ENCODE results near the gene CLNK.

Gene CLNK

DNA sequence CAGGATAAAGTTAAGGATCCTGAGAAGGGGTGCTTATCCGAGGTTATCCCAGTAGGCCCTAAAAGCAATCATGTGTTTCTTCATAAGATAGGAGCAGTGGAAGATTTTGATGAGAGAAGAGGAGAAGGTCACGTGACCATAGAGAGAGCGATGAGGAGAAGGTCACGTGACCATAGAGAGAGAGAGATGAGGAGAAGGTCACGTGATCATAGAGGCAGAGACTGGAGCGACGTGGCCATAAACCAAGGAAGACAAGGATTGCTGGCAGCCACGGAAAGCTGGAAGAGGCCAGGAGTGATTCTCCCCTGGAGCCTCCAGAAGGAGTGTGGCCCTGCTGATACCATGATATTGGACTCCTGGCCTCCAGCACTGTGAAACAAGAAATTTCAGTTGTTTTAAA, 188.9 kb downstream of the CLNK start:
- TF ChIP-seq, protein P1, sequence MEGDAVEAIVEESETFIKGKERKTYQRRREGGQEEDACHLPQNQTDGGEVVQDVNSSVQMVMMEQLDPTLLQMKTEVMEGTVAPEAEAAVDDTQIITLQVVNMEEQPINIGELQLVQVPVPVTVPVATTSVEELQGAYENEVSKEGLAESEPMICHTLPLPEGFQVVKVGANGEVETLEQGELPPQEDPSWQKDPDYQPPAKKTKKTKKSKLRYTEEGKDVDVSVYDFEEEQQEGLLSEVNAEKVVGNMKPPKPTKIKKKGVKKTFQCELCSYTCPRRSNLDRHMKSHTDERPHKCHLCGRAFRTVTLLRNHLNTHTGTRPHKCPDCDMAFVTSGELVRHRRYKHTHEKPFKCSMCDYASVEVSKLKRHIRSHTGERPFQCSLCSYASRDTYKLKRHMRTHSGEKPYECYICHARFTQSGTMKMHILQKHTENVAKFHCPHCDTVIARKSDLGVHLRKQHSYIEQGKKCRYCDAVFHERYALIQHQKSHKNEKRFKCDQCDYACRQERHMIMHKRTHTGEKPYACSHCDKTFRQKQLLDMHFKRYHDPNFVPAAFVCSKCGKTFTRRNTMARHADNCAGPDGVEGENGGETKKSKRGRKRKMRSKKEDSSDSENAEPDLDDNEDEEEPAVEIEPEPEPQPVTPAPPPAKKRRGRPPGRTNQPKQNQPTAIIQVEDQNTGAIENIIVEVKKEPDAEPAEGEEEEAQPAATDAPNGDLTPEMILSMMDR (conservative IDR thresholded peaks at IDR 0.05) = no peak
- H3K27ac ChIP-seq = no peak overlapping the region

DNA sequence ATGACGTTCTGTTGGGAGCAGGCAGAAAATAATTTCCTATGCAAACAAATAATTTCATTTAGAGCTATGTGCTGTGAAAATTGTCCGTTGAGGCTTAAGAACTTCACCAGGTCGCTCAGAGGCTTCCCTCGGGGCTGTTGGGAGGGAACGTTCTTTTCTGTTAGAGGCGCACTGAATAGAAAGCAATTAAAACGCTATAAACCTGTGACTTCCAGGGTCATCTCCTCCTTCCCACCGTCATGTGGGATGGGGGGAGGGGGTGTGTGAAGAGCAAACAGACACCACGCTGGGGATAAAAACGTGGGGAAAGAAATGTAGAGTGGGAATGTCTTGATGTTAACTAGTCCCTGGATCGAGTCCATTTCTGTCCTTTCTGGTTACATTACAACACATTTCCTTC, 192.1 kb downstream of the CLNK start:
- no peak overlapping the region for H3K27ac ChIP-seq
- TF ChIP-seq, protein P1 (conservative IDR thresholded peaks at IDR 0.05) = no peak

DNA sequence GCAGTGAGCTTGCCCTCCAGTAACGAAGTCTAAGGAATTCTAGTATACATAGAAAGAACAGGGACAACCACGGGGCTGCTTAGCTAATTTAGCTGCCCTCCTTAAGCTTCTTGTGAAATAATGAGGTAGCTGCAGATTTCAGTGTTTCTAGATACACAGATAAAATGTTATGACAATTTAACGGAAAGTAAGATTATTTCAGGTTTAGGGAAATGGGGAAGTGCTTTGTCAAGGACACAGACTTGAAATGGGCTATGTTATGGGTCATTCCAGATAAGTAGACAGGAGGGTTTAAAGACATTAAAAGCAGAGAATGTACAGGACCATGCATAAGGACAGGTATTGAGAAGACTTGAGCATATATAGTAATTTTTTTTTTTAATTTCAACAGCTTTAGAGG, 193.2 kb downstream of the CLNK start:
- H3K27ac ChIP-seq = no peak overlapping the region
- TF ChIP-seq, protein P1 (conservative IDR thresholded peaks at IDR 0.05) = no peak

DNA sequence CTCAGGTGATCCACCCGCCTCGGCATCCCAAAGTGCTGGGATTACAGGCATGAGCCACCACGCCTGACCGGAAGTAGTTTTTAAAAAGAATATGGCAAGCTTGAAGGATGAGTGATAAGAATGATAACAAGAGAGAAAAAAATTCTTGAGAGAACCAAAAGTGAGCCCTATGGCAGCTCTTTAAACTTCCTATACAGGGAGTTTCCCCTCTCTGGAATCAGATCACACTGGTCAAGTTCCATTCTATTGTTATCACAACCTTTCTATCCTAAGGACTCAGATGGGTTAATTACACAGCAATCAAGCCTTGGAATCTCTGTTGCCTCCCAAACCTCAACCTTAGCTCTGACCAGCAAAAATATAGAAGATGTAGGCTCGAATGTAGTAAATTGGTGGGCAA, 193.6 kb downstream of the CLNK start:
- TF ChIP-seq, protein P1 (conservative IDR thresholded peaks at IDR 0.05) = no peak
- H3K27ac ChIP-seq = no peak overlapping the region

DNA sequence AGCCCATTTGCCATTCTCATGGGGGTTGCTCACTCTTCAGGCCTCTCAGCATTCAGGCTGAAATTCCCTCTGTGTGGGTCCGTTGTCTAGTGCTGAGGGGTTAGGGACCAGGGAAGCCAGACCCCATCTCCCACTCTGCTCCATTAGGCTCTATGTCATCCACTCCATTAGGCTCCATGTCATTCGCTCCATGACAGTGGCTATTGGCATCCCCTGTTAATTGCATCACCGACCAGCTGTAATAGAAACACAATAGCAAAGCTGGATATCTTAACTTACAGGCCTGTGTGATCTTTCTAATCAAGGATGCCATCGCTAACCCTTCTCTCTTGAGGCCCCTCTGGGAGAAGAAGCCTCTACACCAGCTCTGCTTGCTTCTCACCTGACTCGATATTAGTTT, 201.7 kb downstream of the CLNK start:
- TF ChIP-seq, protein P1 (conservative IDR thresholded peaks at IDR 0.05) = no peak
- no peak overlapping the region for H3K27ac ChIP-seq

DNA sequence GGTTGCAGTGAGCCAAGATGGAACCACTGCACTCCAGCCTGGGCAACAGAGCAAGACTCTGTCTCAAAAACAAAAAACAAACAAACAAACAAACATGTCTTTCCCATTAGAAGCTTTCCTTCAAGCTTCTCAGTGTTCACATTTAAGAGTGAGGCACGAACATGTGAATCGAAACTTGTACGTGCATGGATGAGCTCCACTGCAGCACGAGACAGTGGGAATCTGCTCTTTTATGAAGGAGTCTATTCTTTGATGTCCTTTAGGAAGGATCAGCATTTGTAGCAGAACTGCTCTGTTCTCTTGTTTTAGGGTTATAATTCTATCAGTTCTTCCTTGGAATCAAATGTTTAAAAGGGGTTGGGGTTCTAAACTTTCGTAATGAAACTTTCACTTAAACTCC, 204.0 kb downstream of the CLNK start:
- TF ChIP-seq, protein P1 (conservative IDR thresholded peaks at IDR 0.05) = no peak
- no peak overlapping the region for H3K27ac ChIP-seq

DNA sequence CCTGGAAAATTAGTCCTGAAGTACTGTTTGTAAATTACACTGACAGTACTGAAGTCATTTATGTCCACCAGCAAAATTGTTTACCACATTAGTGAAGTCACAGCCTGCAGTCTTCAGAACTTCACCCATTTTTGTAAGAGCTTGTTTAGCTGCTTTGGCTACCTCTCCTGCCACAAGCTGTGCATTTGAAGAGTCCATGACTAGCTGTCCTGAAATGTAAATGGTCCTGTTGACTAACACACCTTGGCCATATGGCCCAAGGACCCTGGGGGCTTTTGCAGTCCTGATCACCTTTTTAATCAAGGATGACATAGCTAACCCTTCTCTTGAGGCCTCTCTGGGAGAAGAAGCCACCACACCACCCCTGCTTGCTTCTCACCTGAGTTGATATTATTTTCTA, 205.9 kb downstream of the CLNK start:
- no peak overlapping the region for H3K27ac ChIP-seq
- TF ChIP-seq, protein P1 (conservative IDR thresholded peaks at IDR 0.05) = no peak

DNA sequence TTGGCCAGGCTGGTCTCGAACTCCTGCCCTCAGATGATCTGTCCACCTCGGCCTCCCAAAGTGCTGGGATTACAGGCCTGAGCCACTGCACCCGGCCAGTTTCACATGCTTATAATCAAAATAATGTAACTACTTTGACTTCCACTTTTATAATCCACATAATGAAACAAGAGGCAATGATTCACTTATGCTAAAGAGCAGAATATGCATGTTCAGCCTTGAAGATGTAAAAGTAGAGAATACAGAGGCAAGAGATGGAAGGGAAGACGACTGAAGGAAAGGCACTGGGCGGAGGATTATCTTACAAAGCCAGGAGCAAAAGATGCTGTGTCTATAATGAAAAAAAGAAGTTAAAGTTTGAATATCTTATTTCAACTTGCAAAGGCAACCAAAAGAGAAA, 214.1 kb downstream of the CLNK start:
- H3K27ac ChIP-seq = no peak overlapping the region
- TF ChIP-seq, protein P1 (conservative IDR thresholded peaks at IDR 0.05) = no peak

Measured in VCaP (cell line).